Adipocyte (in vitro differentiated cells): ENCODE results near the gene TMEM18.
"Not testable (repeated sequence)": the region's sequence is repeated elsewhere in the genome, so short reads cannot be mapped to it uniquely, and the experiment has no call there.

ENCODE experiments used
- DNase-seq: peaks from one replicate; pipeline ENCODE4 v3.0.0-alpha.2; 2015; ENCODE audit warnings: low read depth
- H3K27me3 ChIP-seq: replicated peaks from 2 replicates; pipeline ENCODE4 v1.7.0; 2013; ENCODE audit warnings: mild to moderate bottlenecking, low read length, moderate library complexity; ENCODE audit not compliant: control insufficient read depth, insufficient read depth
- H3K36me3 ChIP-seq: 2 replicates; pipeline ENCODE4 v1.7.0; 2013; ENCODE audit warnings: low read length, mild to moderate bottlenecking, moderate library complexity; ENCODE audit not compliant: control insufficient read depth, insufficient read depth, severe bottlenecking
- H3K4me1 ChIP-seq: 2 replicates; pipeline ENCODE4 v1.7.0; 2013; ENCODE audit warnings: mild to moderate bottlenecking, low read length, moderate library complexity; ENCODE audit not compliant: control insufficient read depth, insufficient read depth
- H3K4me3 ChIP-seq: 2 replicates; pipeline ENCODE4 v1.7.0; 2013; ENCODE audit warnings: mild to moderate bottlenecking, low read length, moderate library complexity
- H3K9ac ChIP-seq: 2 replicates; pipeline ENCODE4 v1.7.0; 2013; ENCODE audit warnings: mild to moderate bottlenecking, low read length, moderate library complexity
- H3K9me3 ChIP-seq: 2 replicates; pipeline ENCODE4 v1.7.0; 2013; ENCODE audit warnings: mild to moderate bottlenecking, low read length, moderate library complexity; ENCODE audit not compliant: control insufficient read depth

The TMEM18 gene

GRCh38 chr2:710867-711665 is 33.9 kb upstream of the TMEM18 start:
- Histone ChIP-seq H3K9ac (no peak overlapping the region), H3K4me3 (no peak overlapping the region), H3K4me1 (no peaks in the 10 kb centered on the region), H3K36me3 (no peaks in the 10 kb centered on the region), H3K9me3 (no peaks in the 10 kb centered on the region), H3K27me3 (peaks cover 52% of the 10 kb centered on the region)
- DNase-seq, result no peak

GRCh38 chr2:709138-709765 is 32.0 kb upstream of the TMEM18 start:
- no peak for DNase-seq
- Histone ChIP-seq H3K9me3 (no peaks in the 10 kb centered on the region), H3K36me3 (no peaks in the 10 kb centered on the region), H3K4me1 (no peaks in the 10 kb centered on the region), H3K27me3 (peaks cover 38% of the 10 kb centered on the region), H3K4me3 (no peak overlapping the region), H3K9ac (no peak overlapping the region)

DNA sequence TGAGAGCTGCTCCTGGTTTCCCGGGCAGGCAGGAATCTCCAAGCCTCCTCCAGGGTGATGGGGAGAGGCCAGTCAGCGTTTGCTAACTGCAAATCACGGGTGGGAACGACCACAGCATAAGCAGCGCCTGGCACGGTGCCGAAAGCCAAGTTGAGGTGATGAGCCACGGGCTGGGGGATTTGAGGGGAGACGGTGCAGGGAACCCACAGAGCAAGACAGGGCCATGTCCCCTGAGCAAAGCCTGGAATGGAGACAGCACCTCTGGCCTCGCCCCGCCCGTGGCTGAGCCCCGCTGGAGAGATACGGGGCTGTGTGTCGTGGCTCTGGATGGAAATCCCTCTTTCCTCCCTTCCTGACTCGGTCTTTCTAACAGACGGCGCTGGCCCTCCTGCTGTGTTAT is 31.5 kb upstream of the TMEM18 start:
- Histone ChIP-seq H3K4me1 (no peaks in the 10 kb centered on the region), H3K9me3 (no peaks in the 10 kb centered on the region), H3K4me3 (no peak overlapping the region), H3K27me3 (peaks cover 36% of the 10 kb centered on the region), H3K9ac (no peak overlapping the region), H3K36me3 (no peaks in the 10 kb centered on the region)
- DNase-seq, result no peak

DNA sequence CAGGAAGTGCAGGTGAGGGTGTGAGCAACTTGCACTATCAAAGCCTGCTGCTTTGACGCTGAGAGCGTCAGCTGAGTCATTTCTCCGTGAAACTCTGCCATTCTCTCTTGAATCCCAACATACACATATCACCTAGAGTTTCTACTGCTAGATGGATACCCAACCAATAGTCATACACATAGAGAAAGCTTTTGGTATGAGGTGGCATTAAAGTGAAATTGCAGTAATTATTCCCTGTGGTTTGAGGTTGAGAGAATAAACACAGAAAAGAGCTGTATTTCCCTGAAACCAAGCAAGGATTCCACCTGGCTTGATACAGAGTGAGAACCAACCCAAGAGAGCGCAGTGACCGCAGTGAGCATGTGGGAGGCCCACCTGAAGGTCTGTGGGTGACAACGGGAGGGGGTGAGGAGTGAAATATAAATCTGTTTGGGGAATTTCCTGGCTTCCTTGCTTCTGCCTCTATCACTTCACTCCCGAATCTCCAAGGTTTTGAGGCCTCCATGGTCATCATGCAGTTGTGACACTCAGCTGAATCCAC is 28.8 kb upstream of the TMEM18 start:
- H3K4me1 ChIP-seq, result no peaks in the 10 kb centered on the region
- H3K9me3 ChIP-seq, result no peaks in the 10 kb centered on the region
- no peak for DNase-seq
- H3K9ac ChIP-seq, result no peak overlapping the region
- H3K36me3 ChIP-seq, result no peaks in the 10 kb centered on the region
- no peak overlapping the region for H3K4me3 ChIP-seq
- peaks cover 14% of the 10 kb centered on the region for H3K27me3 ChIP-seq

DNA sequence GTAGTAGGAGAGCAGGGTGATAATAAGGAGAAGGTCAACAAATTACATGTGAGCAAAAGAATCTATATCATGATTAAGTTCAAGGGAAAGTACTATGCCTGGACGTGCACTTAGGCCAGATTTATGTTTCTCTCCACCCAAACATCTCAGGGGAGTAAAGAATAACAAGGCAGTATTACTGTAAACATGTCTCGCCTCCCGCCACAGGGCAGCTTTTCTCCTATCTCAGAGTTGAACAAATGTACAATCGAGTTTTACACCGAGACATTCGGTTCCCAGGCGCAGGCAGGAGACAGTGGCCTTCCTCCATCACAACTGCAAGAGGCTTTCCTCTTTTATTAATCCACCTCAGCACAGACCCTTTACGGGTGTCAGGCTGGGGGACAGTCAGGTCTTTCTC is 25.6 kb upstream of the TMEM18 start:
- not testable (repeated sequence) for DNase-seq, H3K4me1 ChIP-seq, H3K27me3 ChIP-seq, H3K4me3 ChIP-seq, H3K9me3 ChIP-seq, H3K36me3 ChIP-seq, H3K9ac ChIP-seq

GRCh38 chr2:696999-697627 is 19.9 kb upstream of the TMEM18 start:
- no peak for DNase-seq
- Histone ChIP-seq H3K9me3 (peaks cover 10% of the 10 kb centered on the region), H3K27me3 (no peaks in the 10 kb centered on the region), H3K4me1 (no peaks in the 10 kb centered on the region), H3K9ac (no peak overlapping the region), H3K36me3 (no peaks in the 10 kb centered on the region), H3K4me3 (no peak overlapping the region)

DNA sequence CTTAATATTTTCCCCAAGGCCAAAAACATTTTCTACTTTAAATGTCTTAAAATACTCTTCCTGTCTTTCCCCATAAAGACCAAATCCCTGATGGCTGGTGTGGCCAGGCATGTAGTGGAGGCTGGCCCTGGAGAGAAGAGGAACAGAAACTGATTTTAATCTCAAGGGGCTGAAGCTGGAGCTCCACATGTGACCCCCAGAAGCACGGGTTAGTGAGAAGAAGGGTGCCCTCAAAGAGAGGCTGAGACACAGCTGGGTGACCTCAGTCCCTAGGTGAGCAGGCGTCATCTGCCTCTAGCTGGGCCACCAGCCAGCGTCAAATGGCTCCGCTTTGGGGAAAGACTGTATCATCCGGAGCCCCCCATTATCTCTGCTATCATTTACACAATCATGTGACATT is 19.3 kb upstream of the TMEM18 start:
- no peaks in the 10 kb centered on the region for H3K4me1 ChIP-seq
- DNase-seq, result no peak
- peaks cover 10% of the 10 kb centered on the region for H3K9me3 ChIP-seq
- no peak overlapping the region for H3K4me3 ChIP-seq
- no peaks in the 10 kb centered on the region for H3K27me3 ChIP-seq
- no peak overlapping the region for H3K9ac ChIP-seq
- H3K36me3 ChIP-seq, result no peaks in the 10 kb centered on the region

DNA sequence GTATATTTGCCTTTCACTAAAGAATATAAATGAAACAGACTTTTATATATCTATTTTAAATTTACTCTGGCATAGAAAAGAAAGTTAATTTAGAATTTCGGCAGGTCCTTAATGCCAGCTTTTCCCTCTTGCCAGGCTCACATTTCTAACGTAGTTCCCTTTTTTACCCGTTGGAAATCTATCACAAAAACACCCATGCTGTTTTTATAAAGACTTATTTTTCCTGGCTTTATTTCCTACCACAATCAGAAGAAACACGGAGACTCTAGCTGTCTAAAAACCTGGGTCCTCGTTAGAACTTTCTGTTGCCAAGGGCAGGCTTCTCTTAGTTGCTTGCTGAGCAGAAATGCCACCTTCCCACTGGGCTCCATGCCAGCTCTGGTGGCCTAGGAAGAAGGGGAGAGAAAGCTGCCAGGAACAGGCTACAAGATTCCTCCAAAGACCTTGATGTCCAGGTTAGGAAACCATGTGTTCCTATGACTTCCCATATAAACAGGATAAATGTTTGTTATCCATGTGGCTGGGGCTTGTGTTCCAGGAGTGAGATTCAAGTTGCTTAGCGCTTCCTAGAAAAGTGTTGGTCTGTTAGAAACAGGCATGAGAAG is 17.8 kb upstream of the TMEM18 start:
- Histone ChIP-seq H3K9me3 (peaks cover 10% of the 10 kb centered on the region), H3K36me3 (no peaks in the 10 kb centered on the region), H3K9ac (no peak overlapping the region), H3K4me3 (no peak overlapping the region), H3K27me3 (no peaks in the 10 kb centered on the region), H3K4me1 (peaks cover 10% of the 10 kb centered on the region)
- no peak for DNase-seq

DNA sequence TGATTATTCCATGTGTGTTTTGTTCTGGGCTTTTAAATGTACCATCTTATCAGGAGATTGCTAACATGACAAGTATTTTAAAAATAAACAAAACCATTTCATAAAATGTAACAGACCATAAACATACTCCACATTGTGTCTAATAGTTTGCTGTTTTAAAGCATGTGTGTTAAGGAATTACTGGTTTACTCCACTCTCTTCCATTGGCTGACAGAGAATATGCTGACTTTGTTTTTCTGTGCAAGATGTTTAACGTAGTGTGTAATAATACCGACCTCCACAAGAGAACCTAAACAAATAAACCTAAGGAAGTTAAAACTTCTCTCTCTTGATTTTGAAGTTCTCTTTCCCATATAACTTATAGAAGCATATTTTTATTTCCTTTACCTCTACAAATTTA is 17.0 kb upstream of the TMEM18 start:
- H3K27me3 ChIP-seq, result no peaks in the 10 kb centered on the region
- DNase-seq, result peak; percentile 44
- H3K9ac ChIP-seq, result no peak overlapping the region
- no peak overlapping the region for H3K4me3 ChIP-seq
- no peaks in the 10 kb centered on the region for H3K36me3 ChIP-seq
- peaks cover 19% of the 10 kb centered on the region for H3K4me1 ChIP-seq
- peaks cover 5% of the 10 kb centered on the region for H3K9me3 ChIP-seq

GRCh38 chr2:693606-694005 is 16.4 kb upstream of the TMEM18 start:
- no peaks in the 10 kb centered on the region for H3K36me3 ChIP-seq
- no peaks in the 10 kb centered on the region for H3K9me3 ChIP-seq
- no peaks in the 10 kb centered on the region for H3K27me3 ChIP-seq

DNA sequence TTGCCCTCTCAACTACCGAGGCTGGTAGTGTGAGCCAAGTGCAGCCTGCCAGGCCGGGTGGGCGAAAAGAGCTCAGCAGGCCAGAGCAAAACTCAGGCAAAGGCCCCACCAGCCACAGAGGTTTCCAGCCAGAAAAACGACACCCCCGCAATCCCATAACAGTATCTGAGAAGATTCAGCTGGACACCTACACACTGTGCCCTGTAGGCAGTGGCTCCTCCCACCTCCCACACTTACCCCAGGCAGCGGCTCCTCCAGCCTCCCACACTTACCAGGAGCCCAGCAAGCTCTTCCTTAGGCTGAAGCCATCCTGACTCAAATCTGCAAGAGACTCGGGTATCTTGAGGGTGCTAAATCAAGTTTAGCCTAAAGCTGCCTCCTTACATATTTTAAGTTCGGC is 15.6 kb upstream of the TMEM18 start:
- peaks cover 22% of the 10 kb centered on the region for H3K4me1 ChIP-seq
- no peaks in the 10 kb centered on the region for H3K9me3 ChIP-seq
- H3K9ac ChIP-seq, result no peak overlapping the region

More at GRCh38 chr2:693606-694005, 16.4 kb upstream of the TMEM18 start:
- no peak for DNase-seq
- peaks cover 22% of the 10 kb centered on the region for H3K4me1 ChIP-seq
- H3K4me3 ChIP-seq, result no peak overlapping the region
- H3K9ac ChIP-seq, result no peak overlapping the region

More for the DNA sequence above, 15.6 kb upstream of the TMEM18 start:
- Histone ChIP-seq H3K27me3 (no peaks in the 10 kb centered on the region), H3K4me3 (no peak overlapping the region), H3K36me3 (no peaks in the 10 kb centered on the region)
- no peak for DNase-seq
